NCI-H146 treated with DMSO at 0.1 percent for 48 hours (cell line): ENCODE measurements around the gene DNAJC2.
"Not testable (repeated sequence)": the region's sequence is repeated elsewhere in the genome, so short reads cannot be mapped to it uniquely, and the experiment has no call there.

Experiments used
- DNase-seq: peaks from one replicate; lab custom pipeline; 2025; ENCODE audit not compliant: unreplicated experiment; lab: John Stamatoyannopoulos, UW

DNAJC2 gene

DNA sequence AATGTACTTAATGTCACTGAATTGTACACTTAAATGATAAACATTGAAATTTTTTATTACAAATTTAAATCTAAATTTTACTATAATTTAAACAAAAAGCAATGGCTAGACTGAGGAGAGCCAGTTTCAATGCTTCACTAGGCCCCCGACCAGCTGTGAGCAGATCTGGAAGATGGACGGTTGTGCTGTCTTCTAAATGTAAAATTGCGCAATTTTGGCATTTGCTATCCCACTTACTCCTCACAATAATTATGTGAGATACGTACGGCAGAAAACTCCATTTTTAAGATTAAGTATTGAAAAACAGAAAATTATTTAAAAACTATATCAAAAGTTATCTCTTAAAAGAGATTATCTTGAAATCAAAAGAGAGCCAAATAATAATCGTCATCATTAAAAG lies 71.2 kb downstream of the DNAJC2 start:
- DNase-seq, result not testable (repeated sequence)

DNA sequence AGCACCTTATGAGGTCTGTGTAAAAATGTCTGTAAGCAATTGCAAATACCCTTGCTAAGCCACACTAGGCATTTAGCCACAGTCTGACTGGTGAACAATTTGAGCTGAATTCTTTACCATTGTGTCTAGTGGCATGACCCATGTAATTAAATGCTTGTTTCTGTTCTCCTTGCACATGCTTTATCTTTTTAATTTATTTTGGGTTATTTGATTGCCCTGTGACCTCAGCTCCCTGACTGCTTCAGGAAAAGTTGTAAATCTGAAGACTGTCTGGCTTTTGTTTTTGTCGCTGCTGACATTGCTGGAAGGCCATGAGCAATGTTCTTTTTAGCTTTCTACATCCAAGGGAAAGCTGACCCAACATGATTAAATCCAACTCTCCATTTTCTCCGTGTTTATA lies 78.3 kb downstream of the DNAJC2 start:
- DNase-seq, result not testable (repeated sequence)

GRCh38 chr7:103264054-103264453 lies 80.5 kb downstream of the DNAJC2 start:
- DNase-seq, result not testable (repeated sequence)
